Caco-2 (cell line): ENCODE data around the gene PCDHGB4. TPM values are rescaled to one million over a fixed set of nuclear protein-coding genes. Genes with fewer than 3 reads are reported as not detected.

Experiments
- BruUV-seq: library from RNA; stranded (reverse); fragments of 400-500 nt; replicated peaks from 2 replicates; lab custom pipeline; 2021; lab: Mats Ljungman, UMichigan
- CTCF ChIA-PET: fragments of 300-600 bp; sonication (Branson Sonifier 250); formaldehyde crosslinking; loops from one replicate; lab custom pipeline; 2022; ENCODE audit warnings: antibody characterized with exemption; lab: Charles Lee
- POLR2A ChIA-PET: fragments of 300-600 bp; sonication (Branson Sonifier 250); formaldehyde crosslinking; loops from one replicate; lab custom pipeline; 2022; ENCODE audit warnings: antibody characterized with exemption; lab: Charles Lee
- DNase-seq, 2 experiments: peaks; one replicate each; pipeline versions ENCODE4 v3.0.0 to v3.0.0-alpha.2; 2020 to 2022
- H3K27me3 ChIP-seq: replicated peaks from 2 replicates; pipeline ENCODE4 v1.6.0; 2011; ENCODE audit warnings: low read length; ENCODE audit not compliant: control insufficient read depth, insufficient read depth
- H3K36me3 ChIP-seq: 2 replicates; pipeline ENCODE4 v1.5.1; 2011; ENCODE audit warnings: low read length; ENCODE audit not compliant: control insufficient read depth, insufficient read depth
- H3K4me1 ChIP-seq: fragments of 250-450 bp; sonication (Bioruptor Pico); 2 replicates; pipeline ENCODE4 v1.5.1; 2020; ENCODE audit warnings: mild to moderate bottlenecking
- H3K4me3 ChIP-seq: 2 replicates; pipeline ENCODE4 v1.5.1; 2011; ENCODE audit warnings: low read depth, mild to moderate bottlenecking, control low read depth, low read length
- H3K9me3 ChIP-seq: fragments of 250-450 bp; sonication (Bioruptor Pico); 2 replicates; pipeline ENCODE4 v1.5.1; 2020; ENCODE audit warnings: mild to moderate bottlenecking, moderate library complexity
- H3K27ac Mint-ChIP-seq: one replicate; pipeline ENCODE4 v1.8.0; 2022; ENCODE audit warnings: mixed read lengths; ENCODE audit not compliant: unreplicated experiment
- H3K27me3 Mint-ChIP-seq: one replicate; pipeline ENCODE4 v1.8.0; 2022; ENCODE audit warnings: mixed read lengths; ENCODE audit not compliant: insufficient read depth, unreplicated experiment
- H3K36me3 Mint-ChIP-seq: one replicate; pipeline ENCODE4 v1.8.0; 2022; ENCODE audit warnings: mild to moderate bottlenecking, mixed read lengths; ENCODE audit not compliant: insufficient read depth, unreplicated experiment
- H3K4me1 Mint-ChIP-seq: one replicate; pipeline ENCODE4 v1.8.0; 2022; ENCODE audit warnings: low read depth, mixed read lengths; ENCODE audit not compliant: unreplicated experiment
- H3K4me3 Mint-ChIP-seq: one replicate; pipeline ENCODE4 v1.8.0; 2022; ENCODE audit warnings: mild to moderate bottlenecking, moderate library complexity, mixed read lengths; ENCODE audit not compliant: unreplicated experiment
- H3K9me3 Mint-ChIP-seq: one replicate; pipeline ENCODE4 v1.8.0; 2022; ENCODE audit warnings: mixed read lengths; ENCODE audit not compliant: unreplicated experiment
- intact Hi-C: fragments of 100-400 bp; cut with micrococcal nuclease; formaldehyde crosslinking; loops from one replicate; pipeline ENCODE4 v1.10.0; 2022; ENCODE audit not compliant: unreplicated experiment
- total RNA-seq: library from RNA; stranded (reverse); gene quantifications from 2 replicates; pipeline ENCODE4 v1.2.3, GENCODE V29; 2022
- TF ChIP-seq, protein P1 (sequence below), 2 experiments: fragments of 200-600 bp in 1 of 2; IDR thresholded peaks; 1 replicate in 1 of 2; 2 replicates in 1 of 2; pipeline versions ENCODE4 v1.5.1 to v1.8.0; 2011 to 2022; ENCODE audit warnings: antibody characterized with exemption in 1 of 2, control low read depth in 1 of 2, inconsistent platforms in 1 of 2, low read depth in 1 of 2, low read length in 1 of 2, mild to moderate bottlenecking in 1 of 2, moderate library complexity in 1 of 2; ENCODE audit not compliant: insufficient read depth in 1 of 2, severe bottlenecking in 1 of 2, unreplicated experiment in 1 of 2

The PCDHGB4 gene
- total RNA-seq, 1 experiment from 2014 or later = 0.14 TPM

DNA sequence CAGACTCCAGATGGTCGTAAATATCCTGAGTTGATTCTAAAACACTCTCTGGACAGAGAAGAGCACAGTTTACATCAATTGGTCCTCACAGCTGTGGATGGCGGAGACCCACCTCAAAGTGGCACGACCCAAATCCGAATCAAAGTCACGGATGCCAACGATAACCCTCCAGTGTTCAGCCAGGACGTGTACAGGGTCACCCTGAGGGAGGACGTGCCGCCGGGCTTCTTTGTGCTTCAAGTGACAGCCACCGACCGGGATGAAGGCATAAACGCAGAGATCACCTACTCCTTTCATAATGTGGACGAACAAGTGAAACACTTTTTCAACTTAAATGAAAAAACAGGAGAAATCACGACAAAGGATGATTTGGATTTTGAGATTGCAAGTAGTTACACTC, 26.8 kb upstream of the PCDHGB4 start:
- Mint-ChIP-seq H3K4me3 (no peak overlapping the region), H3K9me3 (peaks cover 28% of the 10 kb centered on the region), H3K27me3 (no peaks in the 10 kb centered on the region), H3K4me1 (no peaks in the 10 kb centered on the region), H3K27ac (no peak overlapping the region), H3K36me3 (no peaks in the 10 kb centered on the region)
- BruUV-seq = no TSS peak
- intact Hi-C loops = no loop called here
- ChIA-PET POLR2A (no interaction called here), CTCF (no interaction called here)
- no peak for DNase-seq
- Histone ChIP-seq H3K36me3 (no peaks in the 10 kb centered on the region), H3K27me3 (no peaks in the 10 kb centered on the region), H3K9me3 (no peaks in the 10 kb centered on the region), H3K4me3 (no peak overlapping the region), H3K4me1 (no peaks in the 10 kb centered on the region)
- TF ChIP-seq, protein P1, sequence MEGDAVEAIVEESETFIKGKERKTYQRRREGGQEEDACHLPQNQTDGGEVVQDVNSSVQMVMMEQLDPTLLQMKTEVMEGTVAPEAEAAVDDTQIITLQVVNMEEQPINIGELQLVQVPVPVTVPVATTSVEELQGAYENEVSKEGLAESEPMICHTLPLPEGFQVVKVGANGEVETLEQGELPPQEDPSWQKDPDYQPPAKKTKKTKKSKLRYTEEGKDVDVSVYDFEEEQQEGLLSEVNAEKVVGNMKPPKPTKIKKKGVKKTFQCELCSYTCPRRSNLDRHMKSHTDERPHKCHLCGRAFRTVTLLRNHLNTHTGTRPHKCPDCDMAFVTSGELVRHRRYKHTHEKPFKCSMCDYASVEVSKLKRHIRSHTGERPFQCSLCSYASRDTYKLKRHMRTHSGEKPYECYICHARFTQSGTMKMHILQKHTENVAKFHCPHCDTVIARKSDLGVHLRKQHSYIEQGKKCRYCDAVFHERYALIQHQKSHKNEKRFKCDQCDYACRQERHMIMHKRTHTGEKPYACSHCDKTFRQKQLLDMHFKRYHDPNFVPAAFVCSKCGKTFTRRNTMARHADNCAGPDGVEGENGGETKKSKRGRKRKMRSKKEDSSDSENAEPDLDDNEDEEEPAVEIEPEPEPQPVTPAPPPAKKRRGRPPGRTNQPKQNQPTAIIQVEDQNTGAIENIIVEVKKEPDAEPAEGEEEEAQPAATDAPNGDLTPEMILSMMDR (IDR thresholded peaks at IDR 0.05; ENCODE audit: insufficient read depth in 1 of 2, low read depth in 1 of 2, low read length in 1 of 2, severe bottlenecking in 1 of 2, unreplicated experiment in 1 of 2) = no peak

DNA sequence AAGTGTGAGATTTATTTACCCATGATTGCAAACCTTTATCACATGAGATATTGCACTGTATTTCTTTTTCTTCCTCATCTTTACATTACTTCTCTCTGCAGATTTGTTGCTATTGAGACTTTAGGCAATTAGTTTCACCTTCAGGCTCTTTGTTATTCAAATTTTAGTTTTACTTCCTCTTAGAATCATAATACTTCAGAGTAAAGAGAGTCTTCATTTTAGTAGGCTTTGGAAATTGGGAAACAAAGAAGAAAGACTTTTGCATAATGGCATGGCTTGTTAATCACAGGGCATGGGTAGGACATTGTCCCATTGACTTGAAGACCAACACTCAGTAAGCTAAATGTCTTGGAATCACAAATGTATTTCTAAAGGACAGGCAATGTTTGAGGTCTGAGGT, 24.8 kb upstream of the PCDHGB4 start:
- Mint-ChIP-seq H3K27ac (no peak overlapping the region), H3K9me3 (peaks cover 31% of the 10 kb centered on the region), H3K36me3 (no peaks in the 10 kb centered on the region), H3K27me3 (no peaks in the 10 kb centered on the region), H3K4me3 (no peak overlapping the region), H3K4me1 (no peaks in the 10 kb centered on the region)
- no peaks in the 10 kb centered on the region for H3K36me3 ChIP-seq
- no peaks in the 10 kb centered on the region for H3K4me1 ChIP-seq
- H3K4me3 ChIP-seq = no peak overlapping the region
- ChIA-PET POLR2A (no interaction called here), CTCF (no interaction called here)
- intact Hi-C loops = no loop called here
- no peaks in the 10 kb centered on the region for H3K9me3 ChIP-seq
- no peaks in the 10 kb centered on the region for H3K27me3 ChIP-seq
- DNase-seq = no peak
- no TSS peak for BruUV-seq
- TF ChIP-seq, protein P1 (IDR thresholded peaks at IDR 0.05; ENCODE audit: insufficient read depth in 1 of 2, low read depth in 1 of 2, low read length in 1 of 2, severe bottlenecking in 1 of 2, unreplicated experiment in 1 of 2) = no peak

DNA sequence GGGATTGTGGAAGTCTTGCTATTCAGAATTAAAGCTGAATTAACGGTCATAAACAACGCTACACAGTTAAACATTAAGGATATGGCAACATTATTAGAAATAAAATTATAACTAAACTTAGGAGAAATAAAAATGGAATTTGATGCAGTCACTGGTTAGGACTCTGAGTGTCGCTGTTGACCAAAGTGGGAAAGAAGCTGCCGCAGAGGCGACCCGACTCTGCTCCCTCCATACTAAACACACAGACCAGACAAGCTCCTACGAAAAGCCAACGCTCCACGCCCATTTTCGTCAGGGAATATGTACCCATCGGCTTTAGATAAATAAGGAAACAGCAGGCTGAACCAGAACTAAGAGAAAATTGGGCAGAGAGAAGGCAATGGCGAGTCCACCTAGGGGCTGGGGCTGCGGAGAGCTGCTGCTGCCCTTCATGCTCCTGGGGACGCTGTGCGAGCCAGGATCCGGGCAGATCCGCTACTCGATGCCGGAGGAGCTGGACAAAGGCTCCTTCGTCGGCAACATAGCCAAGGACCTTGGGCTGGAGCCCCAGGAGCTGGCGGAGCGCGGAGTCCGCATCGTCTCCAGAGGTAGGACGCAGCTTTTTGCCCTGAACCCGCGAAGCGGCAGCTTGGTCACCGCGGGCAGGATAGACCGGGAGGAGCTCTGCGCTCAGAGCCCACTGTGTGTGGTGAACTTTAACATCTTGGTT, 23.4 kb upstream of the PCDHGB4 start, which contains the start of gene PCDHGA5:
PCDHGA5 (plus strand) TSS at position 211 of the 709 bp plus-strand sequence; CDS start at position 380, 169 bp downstream.
- Histone ChIP-seq H3K9me3 (no peaks in the 10 kb centered on the region), H3K4me1 (no peaks in the 10 kb centered on the region), H3K27me3 (no peaks in the 10 kb centered on the region), H3K4me3 (no peak within 1 kb of the TSS), H3K36me3 (no peaks in the 10 kb centered on the region)
- ChIA-PET CTCF (interaction anchor here (1.9 kb wide), 1 partner anchor 200 kb away, joined by 6 read pairs; no protein-coding TSS in a partner anchor), POLR2A (no interaction called here)
- BruUV-seq = no TSS peak
- Mint-ChIP-seq H3K27ac (no peak within 1 kb of the TSS), H3K27me3 (no peaks in the 10 kb centered on the region), H3K4me3 (no peak within 1 kb of the TSS), H3K9me3 (peaks cover 31% of the 10 kb centered on the region), H3K4me1 (no peaks in the 10 kb centered on the region), H3K36me3 (no peaks in the 10 kb centered on the region)
- intact Hi-C loops = no loop called here
- TF ChIP-seq, protein P1 (IDR thresholded peaks at IDR 0.05; ENCODE audit: insufficient read depth in 1 of 2, low read depth in 1 of 2, low read length in 1 of 2, severe bottlenecking in 1 of 2, unreplicated experiment in 1 of 2) = no peak
- DNase-seq = no peak
